Esophagus squamous epithelium (tissue), 4 donors: ENCODE results near the gene ZNF597.

Source experiments
- POLR2A ChIP-seq, 4 donors: fragments of 450-650 bp; IDR thresholded peaks; one replicate each; pipeline ENCODE4 v1.6.1; 2017; ENCODE audit warnings: antibody characterized with exemption in 4 of 4, mild to moderate bottlenecking in 4 of 4, moderate library complexity in 3 of 4
- TF ChIP-seq, protein P1 (sequence below), 6 experiments: fragments of 450-650 bp in 4 of 6; fragments of 200-600 bp in 2 of 6; sonication (generic) in 2 of 6; IDR thresholded peaks; one replicate each; pipeline ENCODE4 v1.5.1; 2016 to 2019; ENCODE audit warnings: antibody characterized with exemption in 6 of 6, mild to moderate bottlenecking in 4 of 6, moderate library complexity in 4 of 6

DNA sequence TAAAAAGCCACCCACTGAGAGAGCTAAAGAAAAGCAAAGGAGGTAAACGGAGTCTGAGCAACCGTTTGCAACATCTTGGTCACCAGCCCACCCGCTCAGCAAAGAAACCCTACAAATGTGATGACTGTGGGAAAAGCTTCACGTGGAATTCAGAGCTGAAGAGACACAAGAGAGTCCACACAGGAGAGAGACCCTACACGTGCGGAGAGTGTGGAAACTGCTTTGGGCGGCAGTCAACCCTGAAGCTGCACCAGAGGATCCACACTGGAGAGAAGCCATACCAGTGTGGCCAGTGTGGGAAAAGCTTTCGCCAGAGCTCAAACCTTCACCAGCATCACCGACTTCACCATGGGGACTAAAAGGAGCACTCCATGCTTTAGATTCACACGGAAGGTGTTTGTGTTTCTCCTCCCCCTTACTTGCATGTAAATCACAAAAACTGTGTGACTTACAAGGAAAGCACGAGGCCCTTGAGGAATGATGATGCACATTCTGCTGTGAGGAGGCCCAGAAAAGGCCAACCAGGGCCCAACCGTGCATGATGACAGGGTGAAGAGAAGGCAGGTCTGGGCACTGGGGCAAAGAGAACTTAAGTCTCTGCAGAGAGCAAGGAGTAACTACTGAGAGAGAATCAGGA, 34.6 kb downstream of the ZNF597 start:
- TF ChIP-seq, protein P1, sequence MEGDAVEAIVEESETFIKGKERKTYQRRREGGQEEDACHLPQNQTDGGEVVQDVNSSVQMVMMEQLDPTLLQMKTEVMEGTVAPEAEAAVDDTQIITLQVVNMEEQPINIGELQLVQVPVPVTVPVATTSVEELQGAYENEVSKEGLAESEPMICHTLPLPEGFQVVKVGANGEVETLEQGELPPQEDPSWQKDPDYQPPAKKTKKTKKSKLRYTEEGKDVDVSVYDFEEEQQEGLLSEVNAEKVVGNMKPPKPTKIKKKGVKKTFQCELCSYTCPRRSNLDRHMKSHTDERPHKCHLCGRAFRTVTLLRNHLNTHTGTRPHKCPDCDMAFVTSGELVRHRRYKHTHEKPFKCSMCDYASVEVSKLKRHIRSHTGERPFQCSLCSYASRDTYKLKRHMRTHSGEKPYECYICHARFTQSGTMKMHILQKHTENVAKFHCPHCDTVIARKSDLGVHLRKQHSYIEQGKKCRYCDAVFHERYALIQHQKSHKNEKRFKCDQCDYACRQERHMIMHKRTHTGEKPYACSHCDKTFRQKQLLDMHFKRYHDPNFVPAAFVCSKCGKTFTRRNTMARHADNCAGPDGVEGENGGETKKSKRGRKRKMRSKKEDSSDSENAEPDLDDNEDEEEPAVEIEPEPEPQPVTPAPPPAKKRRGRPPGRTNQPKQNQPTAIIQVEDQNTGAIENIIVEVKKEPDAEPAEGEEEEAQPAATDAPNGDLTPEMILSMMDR (IDR thresholded peaks at IDR 0.05): no peak
- no peak for TF ChIP-seq POLR2A (IDR thresholded peaks at IDR 0.05)
